Activated CD4-positive, alpha-beta T cell treated with anti-CD3 and anti-CD28 coated beads, Interleukin-2, amount 10 ng/mL, durations not matched to agents 7 days and 5 days (primary cell): ENCODE measurements around the gene ST8SIA1. TPM values are rescaled to one million over a fixed set of nuclear protein-coding genes. Genes with fewer than 3 reads are reported as not detected.

Source experiments
- CTCF ChIA-PET: fragments of 350-600 bp; sonication (Branson Sonifier 250); formaldehyde crosslinking; loops from one replicate; lab custom pipeline; 2021; ENCODE audit warnings: antibody characterized with exemption; lab: Charles Lee
- POLR2A ChIA-PET: fragments of 350-600 bp; sonication (Branson Sonifier 250); formaldehyde crosslinking; loops from one replicate; lab custom pipeline; 2021; ENCODE audit warnings: antibody characterized with exemption; lab: Charles Lee
- DNase-seq: peaks from one replicate; pipeline ENCODE4 v3.0.0-alpha.2; 2020
- H3K27ac Mint-ChIP-seq: one replicate; pipeline ENCODE4 v1.8.0; 2021; ENCODE audit warnings: mild to moderate bottlenecking, moderate library complexity, mixed read lengths
- H3K27me3 Mint-ChIP-seq: one replicate; pipeline ENCODE4 v1.8.0; 2021; ENCODE audit warnings: mixed read lengths
- H3K36me3 Mint-ChIP-seq: one replicate; pipeline ENCODE4 v1.8.0; 2021; ENCODE audit warnings: low read depth, mixed read lengths
- H3K4me1 Mint-ChIP-seq: one replicate; pipeline ENCODE4 v1.8.0; 2021; ENCODE audit warnings: mixed read lengths
- H3K4me3 Mint-ChIP-seq: one replicate; pipeline ENCODE4 v1.8.0; 2021; ENCODE audit warnings: mild to moderate bottlenecking, moderate library complexity, mixed read lengths
- H3K9me3 Mint-ChIP-seq: one replicate; pipeline ENCODE4 v1.8.0; 2021; ENCODE audit warnings: mixed read lengths
- total RNA-seq, 2 experiments: library from RNA; stranded (reverse); gene quantifications; one replicate each; pipeline ENCODE4 v1.2.3, GENCODE V29; 2021

The ST8SIA1 gene
- total RNA-seq, 2 experiments from 2014 or later, result 0.52 to 0.62 TPM

DNA sequence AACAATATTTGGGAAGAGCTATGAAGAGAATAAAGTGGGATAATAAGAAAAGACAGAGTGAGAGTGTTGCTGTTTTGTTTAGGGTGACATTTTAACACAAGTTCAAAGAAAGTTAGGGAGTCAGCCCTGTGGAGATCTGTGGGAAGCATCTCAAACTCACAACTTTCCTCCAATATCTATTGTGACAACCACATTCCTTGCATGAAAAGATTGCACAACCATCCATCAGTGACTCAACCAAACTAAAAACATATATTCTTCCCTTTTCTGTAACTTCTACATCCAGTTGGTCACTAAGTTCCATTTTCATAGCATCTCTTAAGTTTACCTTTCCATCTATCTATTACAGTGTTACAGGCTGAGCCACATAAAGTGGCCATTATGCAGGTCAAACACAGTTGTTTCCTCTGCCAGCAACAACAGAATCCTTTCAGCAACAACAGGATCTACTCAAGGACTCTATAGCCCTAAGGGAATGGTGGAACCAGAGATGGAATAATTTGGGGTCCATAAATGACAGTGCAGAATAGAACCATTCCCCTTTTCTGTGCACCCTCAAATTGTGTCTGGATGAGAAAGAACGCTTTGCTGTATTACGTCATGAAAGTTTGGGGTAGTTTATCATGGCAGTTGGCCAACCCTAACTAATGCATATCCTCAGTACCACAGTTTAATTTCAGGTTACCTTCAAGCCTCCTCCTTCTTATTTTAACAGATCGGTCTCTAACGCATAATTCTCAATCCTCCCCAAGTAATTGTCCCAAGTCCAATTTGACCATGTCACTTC, 118.8 kb downstream of the ST8SIA1 start:
- Mint-ChIP-seq H3K4me1 (no peaks in the 10 kb centered on the region), H3K9me3 (no peaks in the 10 kb centered on the region), H3K36me3 (no peaks in the 10 kb centered on the region), H3K27ac (no peak overlapping the region), H3K4me3 (no peak overlapping the region), H3K27me3 (peaks cover 4% of the 10 kb centered on the region)
- ChIA-PET POLR2A (no interaction called here), CTCF (no interaction called here)
- DNase-seq, result no peak

DNA sequence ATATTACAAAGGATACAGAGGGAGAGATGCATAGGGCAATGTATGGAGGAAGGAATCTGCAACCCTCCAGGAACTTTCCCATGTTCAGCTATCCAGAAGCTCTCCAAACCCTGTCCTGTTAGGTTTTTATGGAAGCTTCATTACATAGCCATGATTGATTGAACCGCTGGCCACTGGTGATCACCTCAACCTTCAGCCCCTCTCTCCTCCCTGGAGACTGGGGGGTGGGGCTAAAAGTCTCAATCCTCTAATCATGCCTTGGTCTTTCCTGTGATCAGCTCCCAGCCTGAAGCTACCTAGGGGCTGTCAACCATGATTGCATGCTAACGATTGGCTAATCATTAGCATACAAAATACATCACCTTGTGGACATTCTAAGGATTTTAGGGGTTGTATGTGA, 123.4 kb downstream of the ST8SIA1 start:
- no peaks in the 10 kb centered on the region for H3K36me3 Mint-ChIP-seq
- POLR2A ChIA-PET, result interaction anchor here (0.7 kb wide), 1 partner anchor 124 kb away, joined by 3 read pairs; no protein-coding TSS in a partner anchor
- H3K4me1 Mint-ChIP-seq, result no peaks in the 10 kb centered on the region
- H3K9me3 Mint-ChIP-seq, result no peaks in the 10 kb centered on the region
- peaks cover 4% of the 10 kb centered on the region for H3K27me3 Mint-ChIP-seq
- H3K4me3 Mint-ChIP-seq, result no peak overlapping the region
- no peak overlapping the region for H3K27ac Mint-ChIP-seq
- CTCF ChIA-PET, result no interaction called here
- DNase-seq, result no peak

DNA sequence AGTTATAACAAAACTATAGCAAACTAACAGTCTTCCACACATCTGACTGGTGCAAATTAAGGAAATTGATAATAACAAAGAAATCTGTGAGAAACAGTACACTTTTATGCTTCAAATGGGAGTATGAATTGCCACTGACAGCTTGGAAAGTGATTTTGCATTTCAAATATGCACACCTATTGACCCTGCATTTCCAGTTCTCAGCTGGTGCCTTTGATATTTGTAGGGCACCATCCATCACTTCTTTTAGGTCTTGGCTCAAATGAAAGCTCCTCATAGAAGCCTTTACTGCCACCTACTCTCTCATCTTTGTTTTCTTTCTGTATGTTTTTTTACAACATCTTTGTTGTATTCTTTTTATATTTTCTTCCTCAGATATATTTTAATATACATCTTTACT, 125.1 kb downstream of the ST8SIA1 start:
- H3K4me3 Mint-ChIP-seq, result no peak overlapping the region
- no peak for DNase-seq
- no peaks in the 10 kb centered on the region for H3K27me3 Mint-ChIP-seq
- H3K36me3 Mint-ChIP-seq, result no peaks in the 10 kb centered on the region
- H3K9me3 Mint-ChIP-seq, result no peaks in the 10 kb centered on the region
- POLR2A ChIA-PET, result no interaction called here
- H3K4me1 Mint-ChIP-seq, result no peaks in the 10 kb centered on the region
- H3K27ac Mint-ChIP-seq, result no peak overlapping the region
- CTCF ChIA-PET, result no interaction called here

DNA sequence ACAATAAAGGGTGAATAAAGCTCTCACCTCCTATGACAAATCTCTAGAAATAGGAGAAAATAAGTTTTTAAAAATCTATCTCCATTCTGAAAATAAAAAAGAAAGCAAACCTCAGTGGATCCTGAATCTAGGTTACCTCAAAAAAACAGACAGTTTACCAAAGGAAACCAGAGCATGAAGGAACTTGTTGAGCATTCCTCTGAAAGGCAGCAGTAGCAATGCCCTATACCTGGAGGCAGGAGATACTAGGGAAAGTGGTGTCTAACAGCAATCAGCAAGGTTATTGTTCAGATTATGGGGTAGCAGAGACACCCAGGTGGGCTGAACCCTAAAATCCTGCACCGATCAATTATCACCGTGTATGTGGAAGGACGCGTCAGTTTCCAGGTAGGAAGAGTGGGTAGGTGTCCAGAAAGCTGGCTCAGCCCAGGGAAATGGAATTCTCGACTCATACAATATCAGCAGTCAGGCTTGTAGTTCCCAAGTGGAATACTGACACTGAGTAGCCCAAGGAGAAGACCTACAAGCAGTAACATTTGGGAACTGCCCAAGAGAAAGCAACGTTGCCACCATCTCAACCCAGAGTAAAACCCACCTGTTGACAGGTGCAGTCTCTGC, 128.3 kb downstream of the ST8SIA1 start:
- Mint-ChIP-seq H3K4me3 (no peak overlapping the region), H3K4me1 (no peaks in the 10 kb centered on the region), H3K36me3 (no peaks in the 10 kb centered on the region), H3K27me3 (no peaks in the 10 kb centered on the region), H3K9me3 (peaks cover 4% of the 10 kb centered on the region), H3K27ac (no peak overlapping the region)
- POLR2A ChIA-PET, result no interaction called here
- no peak for DNase-seq
- CTCF ChIA-PET, result interaction anchor here (1.7 kb wide), 1 partner anchor 9 kb away, joined by 3 read pairs; no protein-coding TSS in a partner anchor

DNA sequence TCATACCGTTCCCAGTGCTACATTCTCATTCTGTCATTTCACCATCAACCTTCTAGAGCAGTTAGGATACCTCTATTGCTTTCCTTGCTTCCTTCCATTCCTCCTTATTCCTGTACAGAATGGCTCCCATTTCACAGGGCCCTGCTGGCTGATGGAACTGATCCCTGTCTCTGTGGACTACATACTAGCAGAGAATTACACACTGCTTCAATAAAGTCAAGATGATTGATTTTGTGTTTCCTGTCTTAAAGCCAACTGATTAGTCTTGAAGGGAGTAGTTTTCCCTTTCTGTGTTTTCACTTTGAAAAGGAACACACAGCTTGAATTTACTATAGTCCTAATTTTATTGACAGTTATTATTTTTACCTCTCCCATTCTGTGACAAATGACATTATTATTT, 130.1 kb downstream of the ST8SIA1 start:
- no peak for DNase-seq
- ChIA-PET CTCF (no interaction called here), POLR2A (interaction anchor here (0.6 kb wide), 1 partner anchor 15 kb away, joined by 3 read pairs; no protein-coding TSS in a partner anchor)
- no peak overlapping the region for H3K27ac Mint-ChIP-seq
- no peaks in the 10 kb centered on the region for H3K4me1 Mint-ChIP-seq
- H3K4me3 Mint-ChIP-seq, result no peak overlapping the region
- no peaks in the 10 kb centered on the region for H3K27me3 Mint-ChIP-seq
- H3K9me3 Mint-ChIP-seq, result peaks cover 4% of the 10 kb centered on the region
- H3K36me3 Mint-ChIP-seq, result no peaks in the 10 kb centered on the region

DNA sequence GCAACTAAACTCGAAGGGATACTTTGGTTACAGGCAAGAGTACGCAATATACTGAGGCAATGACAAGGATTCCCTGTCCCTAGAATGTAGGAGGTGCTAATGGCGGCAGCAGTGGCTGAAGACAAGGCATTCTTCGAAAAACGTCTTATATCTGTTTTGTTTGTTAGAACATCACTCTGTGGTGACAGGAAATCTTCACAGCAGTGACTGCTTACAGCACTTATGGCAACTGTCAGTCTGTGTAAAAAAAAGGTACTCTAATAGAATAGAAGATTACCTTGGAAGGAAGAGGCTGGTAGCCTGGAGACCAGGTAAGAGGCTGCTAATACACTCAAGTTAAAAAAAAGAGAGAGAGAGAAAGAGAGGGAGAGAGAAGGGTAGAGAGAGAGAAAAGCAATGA, 131.7 kb downstream of the ST8SIA1 start:
- DNase-seq, result no peak

DNA sequence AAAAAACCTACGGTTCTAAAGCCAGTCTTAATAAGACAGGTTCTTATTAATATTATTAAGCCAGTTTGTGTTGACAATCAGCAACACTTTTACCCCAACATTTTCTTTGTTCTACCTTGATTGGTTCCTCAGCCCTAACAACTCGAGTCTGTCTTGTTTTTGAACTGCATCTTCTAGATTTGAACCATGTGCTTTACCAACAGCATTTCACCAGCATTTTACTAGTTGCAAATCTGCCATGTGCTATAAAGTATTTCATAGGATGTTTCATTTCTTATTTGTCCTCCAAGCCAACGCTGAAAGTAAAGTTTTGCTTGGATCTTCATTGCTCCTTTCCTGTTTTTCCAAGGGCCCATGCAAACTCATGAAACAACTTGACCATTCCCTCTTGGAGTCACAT, 133.4 kb downstream of the ST8SIA1 start:
- H3K36me3 Mint-ChIP-seq, result no peaks in the 10 kb centered on the region
- no peaks in the 10 kb centered on the region for H3K4me1 Mint-ChIP-seq
- no peaks in the 10 kb centered on the region for H3K27me3 Mint-ChIP-seq
- H3K9me3 Mint-ChIP-seq, result peaks cover 4% of the 10 kb centered on the region
- H3K27ac Mint-ChIP-seq, result no peak overlapping the region
- POLR2A ChIA-PET, result no interaction called here
- DNase-seq, result no peak
- CTCF ChIA-PET, result no interaction called here
- no peak overlapping the region for H3K4me3 Mint-ChIP-seq

More for the DNA sequence above, 131.7 kb downstream of the ST8SIA1 start:
- Mint-ChIP-seq H3K27me3 (no peaks in the 10 kb centered on the region), H3K9me3 (peaks cover 4% of the 10 kb centered on the region), H3K36me3 (no peaks in the 10 kb centered on the region), H3K4me1 (no peaks in the 10 kb centered on the region), H3K4me3 (no peak overlapping the region), H3K27ac (no peak overlapping the region)
- ChIA-PET CTCF (no interaction called here), POLR2A (no interaction called here)

DNA sequence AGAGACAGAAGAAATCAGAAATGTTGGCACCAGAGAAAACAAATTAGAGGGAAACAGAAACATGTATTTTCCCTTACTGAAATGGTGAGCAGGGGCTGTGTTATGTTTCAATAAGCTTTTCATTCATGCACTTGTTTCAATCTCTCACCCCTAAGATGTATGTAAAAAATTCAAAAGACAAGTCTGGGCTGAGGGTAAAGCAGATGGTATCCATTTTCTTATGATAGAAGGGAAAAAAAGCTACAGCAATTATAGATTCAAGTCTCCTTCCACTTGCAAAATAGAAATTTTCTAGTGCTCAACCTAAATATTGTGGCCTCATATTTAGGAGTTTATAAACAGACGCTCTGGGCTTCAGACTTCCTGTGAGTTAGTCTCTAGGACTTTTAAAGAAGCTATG, 138.3 kb downstream of the ST8SIA1 start:
- CTCF ChIA-PET, result interaction anchor here (1.2 kb wide), 1 partner anchor 10 kb away, joined by 3 read pairs; no protein-coding TSS in a partner anchor
- no peak for DNase-seq
- H3K4me1 Mint-ChIP-seq, result no peaks in the 10 kb centered on the region
- no peaks in the 10 kb centered on the region for H3K9me3 Mint-ChIP-seq
- no peak overlapping the region for H3K27ac Mint-ChIP-seq
- POLR2A ChIA-PET, result no interaction called here
- no peaks in the 10 kb centered on the region for H3K36me3 Mint-ChIP-seq
- no peaks in the 10 kb centered on the region for H3K27me3 Mint-ChIP-seq
- no peak overlapping the region for H3K4me3 Mint-ChIP-seq

DNA sequence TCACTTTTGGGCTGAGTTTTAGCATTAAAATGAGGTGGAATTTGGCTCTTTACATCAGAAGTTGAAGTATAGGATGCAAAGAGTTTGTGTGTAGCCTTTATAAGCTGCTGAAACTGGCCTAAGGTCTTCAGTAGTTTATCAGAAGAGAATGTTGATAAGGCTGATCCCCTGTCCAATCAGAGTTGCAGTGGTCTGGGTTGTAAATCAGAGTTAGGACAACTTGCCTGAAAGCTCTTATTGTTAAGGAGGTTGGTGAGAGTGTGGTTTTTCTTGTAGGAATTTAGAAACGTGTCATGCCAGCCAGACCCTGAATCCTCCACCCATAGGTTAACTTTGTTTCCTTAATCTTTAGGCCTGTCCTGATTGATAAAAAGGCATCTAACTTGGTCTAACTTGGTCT, 143.5 kb downstream of the ST8SIA1 start:
- Mint-ChIP-seq H3K4me1 (no peaks in the 10 kb centered on the region), H3K9me3 (no peaks in the 10 kb centered on the region), H3K4me3 (no peak overlapping the region), H3K27me3 (no peaks in the 10 kb centered on the region), H3K36me3 (no peaks in the 10 kb centered on the region), H3K27ac (no peak overlapping the region)
- ChIA-PET POLR2A (no interaction called here), CTCF (no interaction called here)
- no peak for DNase-seq

DNA sequence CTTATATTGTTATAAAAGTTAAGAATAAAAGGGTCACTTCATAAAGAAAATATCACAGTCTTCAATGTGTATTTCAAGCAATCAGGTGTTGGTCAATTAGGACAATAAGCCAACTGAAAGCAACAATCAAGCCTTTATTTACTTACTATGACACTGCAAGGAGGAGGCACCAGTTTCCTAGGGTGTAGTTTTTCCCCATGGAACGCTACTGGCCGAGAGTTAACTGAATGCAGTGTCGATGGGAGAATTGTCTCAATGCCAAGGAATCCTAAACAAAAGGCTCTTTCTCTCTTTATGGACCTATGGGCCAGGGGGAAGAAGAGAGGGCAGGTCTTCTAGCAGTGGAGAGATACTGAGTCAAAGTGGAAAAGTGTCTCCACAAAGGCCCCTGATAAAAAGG, 146.1 kb downstream of the ST8SIA1 start:
- Mint-ChIP-seq H3K9me3 (no peaks in the 10 kb centered on the region), H3K27me3 (no peaks in the 10 kb centered on the region), H3K36me3 (no peaks in the 10 kb centered on the region), H3K27ac (no peak overlapping the region), H3K4me1 (no peaks in the 10 kb centered on the region), H3K4me3 (no peak overlapping the region)
- CTCF ChIA-PET, result no interaction called here
- POLR2A ChIA-PET, result no interaction called here
- no peak for DNase-seq

DNA sequence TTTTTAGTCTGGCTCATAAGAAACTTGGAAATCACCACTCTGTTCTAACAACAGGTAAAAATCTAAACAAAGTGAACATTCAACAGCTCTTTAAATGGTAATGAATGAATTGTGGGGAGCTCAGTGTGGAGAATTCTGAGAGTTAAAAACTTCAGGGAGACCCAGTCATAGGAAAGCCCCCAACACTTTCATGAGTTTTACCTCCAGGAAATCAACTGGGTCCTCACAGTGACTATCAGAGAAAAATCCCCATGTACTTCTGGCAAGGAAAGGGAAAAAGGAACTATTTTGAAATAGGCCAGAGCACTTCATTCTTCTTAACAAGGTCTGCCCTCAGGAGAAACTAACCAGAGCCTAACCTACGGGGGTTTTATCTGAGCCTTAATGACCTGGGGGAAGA, 153.8 kb downstream of the ST8SIA1 start:
- ChIA-PET POLR2A (no interaction called here), CTCF (no interaction called here)
- Mint-ChIP-seq H3K4me1 (no peaks in the 10 kb centered on the region), H3K9me3 (no peaks in the 10 kb centered on the region), H3K4me3 (no peak overlapping the region), H3K27me3 (no peaks in the 10 kb centered on the region), H3K36me3 (no peaks in the 10 kb centered on the region), H3K27ac (no peak overlapping the region)
- DNase-seq, result no peak

DNA sequence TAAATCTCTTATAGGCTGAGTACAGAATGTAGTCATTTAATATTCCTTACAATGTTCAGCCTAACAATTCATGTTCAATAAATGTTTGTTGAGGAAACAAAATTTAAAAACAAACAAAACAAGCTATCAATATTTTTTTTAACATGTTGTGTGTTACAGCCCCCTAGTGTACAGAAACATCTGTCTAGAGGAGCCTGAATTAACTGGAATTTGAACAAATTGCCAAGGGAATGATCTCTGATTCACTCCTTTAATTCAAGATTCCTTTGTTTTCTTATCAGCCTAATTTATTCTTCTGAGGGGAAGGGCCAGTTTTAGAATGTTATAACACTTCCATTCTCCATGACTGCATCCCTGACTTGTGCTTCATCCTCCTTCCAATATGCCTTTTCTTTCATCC, 161.3 kb downstream of the ST8SIA1 start:
- POLR2A ChIA-PET, result no interaction called here
- H3K27ac Mint-ChIP-seq, result no peak overlapping the region
- no peaks in the 10 kb centered on the region for H3K36me3 Mint-ChIP-seq
- H3K9me3 Mint-ChIP-seq, result no peaks in the 10 kb centered on the region
- H3K4me1 Mint-ChIP-seq, result peaks cover 4% of the 10 kb centered on the region
- H3K4me3 Mint-ChIP-seq, result no peak overlapping the region
- H3K27me3 Mint-ChIP-seq, result no peaks in the 10 kb centered on the region
- CTCF ChIA-PET, result no interaction called here
- no peak for DNase-seq

DNA sequence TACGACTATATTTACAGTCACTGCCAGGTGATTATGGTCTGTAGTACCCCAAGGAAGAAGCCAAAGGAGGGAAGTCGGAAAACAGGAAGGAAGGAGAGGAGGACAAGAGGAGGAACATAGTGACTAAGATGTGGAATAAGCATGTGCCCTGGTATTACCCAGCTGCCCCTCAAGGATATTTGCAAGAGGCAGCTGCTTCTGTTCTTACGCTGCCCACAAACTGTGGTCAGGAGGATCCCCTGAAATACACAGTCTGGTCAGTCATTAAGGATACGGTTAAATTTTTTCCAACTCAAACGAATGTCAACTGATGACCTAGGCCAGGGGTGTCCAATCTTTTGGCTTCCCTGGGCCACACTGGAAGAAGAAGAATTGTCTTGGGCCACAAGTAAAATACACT, 162.0 kb downstream of the ST8SIA1 start:
- Mint-ChIP-seq H3K27me3 (no peaks in the 10 kb centered on the region), H3K27ac (no peak overlapping the region), H3K36me3 (no peaks in the 10 kb centered on the region), H3K4me3 (no peak overlapping the region), H3K9me3 (no peaks in the 10 kb centered on the region), H3K4me1 (peaks cover 4% of the 10 kb centered on the region)
- ChIA-PET POLR2A (no interaction called here), CTCF (no interaction called here)
- DNase-seq, result no peak
